HepG2 (cell line): ENCODE results near the gene IARS2. TPM values are rescaled to one million over a fixed set of nuclear protein-coding genes. Genes with fewer than 3 reads are reported as not detected.

ENCODE experiments used
- ATAD3A ChIP-seq: sonication (generic); formaldehyde crosslinking; IDR thresholded peaks from 2 replicates; pipeline ENCODE4 v1.4.0; 2020; ENCODE audit warnings: missing genetic modification reagents
- EED ChIP-seq: sonication (generic); formaldehyde crosslinking; IDR thresholded peaks from 2 replicates; pipeline ENCODE4 v1.5.0; 2020; ENCODE audit warnings: mild to moderate bottlenecking, missing genetic modification reagents
- FOSL1 ChIP-seq: sonication (generic); formaldehyde crosslinking; IDR thresholded peaks from 2 replicates; pipeline ENCODE4 v1.9.0; 2021; ENCODE audit warnings: missing genetic modification reagents, borderline replicate concordance
- GFI1 ChIP-seq: sonication (generic); formaldehyde crosslinking; IDR thresholded peaks from 2 replicates; pipeline ENCODE4 v1.5.0; 2020; ENCODE audit warnings: missing genetic modification reagents, mild to moderate bottlenecking, borderline replicate concordance
- NFIB ChIP-seq: sonication (generic); formaldehyde crosslinking; IDR thresholded peaks from 2 replicates; pipeline ENCODE4 v1.9.0; 2021; ENCODE audit warnings: missing genetic modification reagents, mild to moderate bottlenecking, borderline replicate concordance
- REXO4 ChIP-seq: sonication (generic); formaldehyde crosslinking; IDR thresholded peaks from 2 replicates; pipeline ENCODE4 v1.8.0; 2022; ENCODE audit warnings: missing genetic modification reagents, mild to moderate bottlenecking, borderline replicate concordance
- SNAI1 ChIP-seq: sonication (generic); formaldehyde crosslinking; IDR thresholded peaks from 2 replicates; pipeline ENCODE4 v1.5.0; 2020; ENCODE audit warnings: mild to moderate bottlenecking, missing genetic modification reagents, borderline replicate concordance
- SP1 ChIP-seq, 2 experiments: fragments of 450-650 bp in 1 of 2; sonication (generic) in 1 of 2; formaldehyde crosslinking in 1 of 2; IDR thresholded peaks; 2 replicates each; pipeline versions ENCODE4 v1.4.0 to v1.6.1; 2016 to 2020; ENCODE audit warnings: missing genetic modification reagents in 1 of 2
- STAT5B ChIP-seq: sonication (generic); formaldehyde crosslinking; IDR thresholded peaks from 2 replicates; pipeline ENCODE4 v1.4.0; 2020; ENCODE audit warnings: missing genetic modification reagents
- UBTF ChIP-seq: sonication (generic); formaldehyde crosslinking; IDR thresholded peaks from 2 replicates; pipeline ENCODE4 v1.4.0; 2020; ENCODE audit warnings: mild to moderate bottlenecking, missing genetic modification reagents
- XBP1 ChIP-seq: sonication (generic); formaldehyde crosslinking; IDR thresholded peaks from 2 replicates; pipeline ENCODE4 v1.5.0; 2020; ENCODE audit warnings: missing genetic modification reagents
- ZBTB1 ChIP-seq: sonication (generic); formaldehyde crosslinking; IDR thresholded peaks from 2 replicates; pipeline ENCODE4 v1.4.0; 2020; ENCODE audit warnings: missing genetic modification reagents, borderline replicate concordance
- ZNF142 ChIP-seq: sonication (generic); formaldehyde crosslinking; IDR thresholded peaks from 2 replicates; pipeline ENCODE4 v1.4.0; 2020; ENCODE audit warnings: missing genetic modification reagents
- ZNF34 ChIP-seq: sonication (generic); formaldehyde crosslinking; IDR thresholded peaks from 2 replicates; pipeline ENCODE4 v1.4.0; 2020; ENCODE audit warnings: mild to moderate bottlenecking, missing genetic modification reagents, borderline replicate concordance
- ZNF343 ChIP-seq: sonication (generic); formaldehyde crosslinking; IDR thresholded peaks from 2 replicates; pipeline ENCODE4 v1.4.0; 2020; ENCODE audit warnings: mild to moderate bottlenecking, missing genetic modification reagents
- ZNF441 ChIP-seq: sonication (generic); formaldehyde crosslinking; IDR thresholded peaks from 2 replicates; pipeline ENCODE4 v1.7.0; 2021; ENCODE audit warnings: missing genetic modification reagents, borderline replicate concordance
- ZNF670 ChIP-seq: sonication (generic); formaldehyde crosslinking; IDR thresholded peaks from 2 replicates; pipeline ENCODE4 v1.8.0; 2022; ENCODE audit warnings: mild to moderate bottlenecking, missing genetic modification reagents, borderline replicate concordance
- ZNF703 ChIP-seq: sonication (generic); formaldehyde crosslinking; IDR thresholded peaks from 2 replicates; pipeline ENCODE4 v1.5.1; 2020; ENCODE audit warnings: missing genetic modification reagents, mild to moderate bottlenecking, moderate library complexity, borderline replicate concordance
- ZNF740 ChIP-seq: sonication (generic); formaldehyde crosslinking; IDR thresholded peaks from 2 replicates; pipeline ENCODE4 v1.4.0; 2020; ENCODE audit warnings: missing genetic modification reagents
- polyA plus RNA-seq, 8 experiments: library from polyadenylated mRNA; depleted of rRNA in 3 of 8; stranded (reverse) in 7 of 8; unstranded in 1 of 8; fragments of >200 nt; fragmentation: Illumina TruSeq in 4 of 8; extraction: Trizol in 4 of 8; gene quantifications; 2 replicates each; pipeline versions ENCODE4 v1.2.1 to v1.2.3, GENCODE V29; 2011 to 2016; ENCODE audit warnings: low read depth in 4 of 8, missing spikeins in 1 of 8, mixed read lengths in 1 of 8; ENCODE audit not compliant: insufficient read depth in 1 of 8
- total RNA-seq, 5 experiments: library from RNA; depleted of rRNA; stranded (reverse); fragments of >200 nt; fragmentation: Illumina TruSeq; extraction: Trizol; gene quantifications; 2 replicates each; pipeline ENCODE4 v1.2.3, GENCODE V29; 2016; ENCODE audit warnings: low read depth in 1 of 5

The IARS2 gene
- total and polyA plus RNA-seq, 2 of the 13 experiments (the other 11 are each of a cell fraction or from before 2014, with no cell fraction given): 28.6 to 122 TPM

- peak; percentile 89 for TF ChIP-seq UBTF (CRISPR knock-in tag)
- TF ChIP-seq XBP1 (CRISPR knock-in tag): 0 out of 2 replicates have a peak, but pooled peaks have one; percentile 61
- TF ChIP-seq STAT5B (CRISPR knock-in tag): no peak
- TF ChIP-seq ATAD3A (CRISPR knock-in tag): no peak
- no peak; the same call in 1 of the 2 replicates for TF ChIP-seq ZNF703
- no peak for TF ChIP-seq SP1 (IDR thresholded peaks at IDR 0.05)
- TF ChIP-seq SP1 (CRISPR knock-in tag; IDR thresholded peaks at IDR 0.05): peak; percentile 65; the same call in 1 of the 2 replicates
- TF ChIP-seq FOSL1: no peak
- no peak for TF ChIP-seq NFIB (CRISPR knock-in tag)
- TF ChIP-seq ZNF670: peak; percentile 89; the same call in 1 of the 2 replicates
- no peak; the same call in 1 of the 2 replicates for TF ChIP-seq GFI1
- peak; percentile 66; the same call in 1 of the 2 replicates for TF ChIP-seq ZNF142 (CRISPR knock-in tag)
- TF ChIP-seq EED: peak; percentile 92; the same call in 1 of the 2 replicates
- TF ChIP-seq ZNF34: no peak
- TF ChIP-seq ZNF343: no peak; the same call in 1 of the 2 replicates
- TF ChIP-seq SNAI1 (CRISPR knock-in tag): peak; percentile 95; the same call in 1 of the 2 replicates
- TF ChIP-seq ZNF441 (CRISPR knock-in tag): no peak; the same call in 1 of the 2 replicates
- TF ChIP-seq REXO4 (CRISPR knock-in tag): no peak
- TF ChIP-seq ZBTB1 (CRISPR knock-in tag): no peak
- no peak for TF ChIP-seq ZNF740 (CRISPR knock-in tag)
These were observed 47.6 kb upstream of the IARS2 start, which contains the start of gene EPRS1 (continued) for GRCh38 chr1:220046052-220046930.
